ENCODE measurements around the gene CCPG1. TPM values are rescaled to one million over a fixed set of nuclear protein-coding genes. Genes with fewer than 3 reads are reported as not detected.

Gene CCPG1
- total and polyA plus RNA-seq, 2 donors (not counting 1 experiment from before 2014, with no cell fraction given), result 50.0 to 64.6 TPM

GRCh38 chr15:55344206-55344605 lies 64.0 kb downstream of the CCPG1 start:
- DNase-seq (ENCODE audit: low read depth in 2 of 2), result peak in 1 of 2 donors; percentile 43

GRCh38 chr15:55343168-55343567 lies 65.0 kb downstream of the CCPG1 start:
- peak in 1 of 2 donors; percentile 28 for DNase-seq (ENCODE audit: low read depth in 2 of 2)
- no peaks in the 10 kb centered on the region for H3K79me2 ChIP-seq (ENCODE audit: control insufficient read depth, insufficient read depth, low read length)
- no peaks in the 10 kb centered on the region for H3K27me3 ChIP-seq (ENCODE audit: control insufficient read depth, insufficient read depth, low read length)
- no peak overlapping the region for H3K4me2 ChIP-seq (ENCODE audit: extremely low read depth, insufficient read depth, low read length)
- peaks cover under 1% of the 10 kb centered on the region for H3K36me3 ChIP-seq (ENCODE audit: control insufficient read depth, insufficient read depth, low read length)
- H3K27ac ChIP-seq (ENCODE audit: insufficient read depth, low read length), result no peak overlapping the region
- no peak overlapping the region for H3K9ac ChIP-seq (ENCODE audit: insufficient read depth, low read length)
- H3K4me1 ChIP-seq (ENCODE audit: control insufficient read depth, extremely low read depth, insufficient read depth, low read length), result peaks cover 2% of the 10 kb centered on the region
- no peak overlapping the region for H3K4me3 ChIP-seq (replicated peaks in 1 of 4; ENCODE audit: control extremely low read depth in 1 of 4, insufficient read depth in 1 of 4, low read depth in 3 of 4, low read length in 4 of 4)
- H4K20me1 ChIP-seq (ENCODE audit: control insufficient read depth, extremely low read depth, insufficient read depth, low read length), result no peaks in the 10 kb centered on the region
- TF ChIP-seq CTCF (conservative IDR thresholded peaks at IDR 0.05 in 1 of 2, IDR thresholded peaks at IDR 0.05 in 1 of 2; ENCODE audit: low read depth in 1 of 2, low read length in 2 of 2), result no peak
- no peak for TF ChIP-seq EZH2 (IDR thresholded peaks at IDR 0.05; ENCODE audit: low read length, missing control alignments)
- no peak overlapping the region for H2AFZ ChIP-seq (ENCODE audit: low read length)
- H3K9me3 ChIP-seq (ENCODE audit: control insufficient read depth, insufficient read depth, low read depth, low read length), result no peaks in the 10 kb centered on the region

More at GRCh38 chr15:55344206-55344605, 64.0 kb downstream of the CCPG1 start:
- Histone ChIP-seq H3K9me3 (ENCODE audit: control insufficient read depth, insufficient read depth, low read depth, low read length) (no peaks in the 10 kb centered on the region), H3K79me2 (ENCODE audit: control insufficient read depth, insufficient read depth, low read length) (no peaks in the 10 kb centered on the region), H3K4me3 (replicated peaks in 1 of 4; ENCODE audit: control extremely low read depth in 1 of 4, insufficient read depth in 1 of 4, low read depth in 3 of 4, low read length in 4 of 4) (no peak overlapping the region), H3K9ac (ENCODE audit: insufficient read depth, low read length) (no peak overlapping the region), H4K20me1 (ENCODE audit: control insufficient read depth, extremely low read depth, insufficient read depth, low read length) (no peaks in the 10 kb centered on the region), H3K27ac (ENCODE audit: insufficient read depth, low read length) (no peak overlapping the region), H3K27me3 (ENCODE audit: control insufficient read depth, insufficient read depth, low read length) (no peaks in the 10 kb centered on the region), H3K36me3 (ENCODE audit: control insufficient read depth, insufficient read depth, low read length) (peaks cover 2% of the 10 kb centered on the region), H2AFZ (ENCODE audit: low read length) (no peak overlapping the region), H3K4me2 (ENCODE audit: extremely low read depth, insufficient read depth, low read length) (no peak overlapping the region), H3K4me1 (ENCODE audit: control insufficient read depth, extremely low read depth, insufficient read depth, low read length) (peaks cover 2% of the 10 kb centered on the region)
- no peak for TF ChIP-seq EZH2 (IDR thresholded peaks at IDR 0.05; ENCODE audit: low read length, missing control alignments)
- no peak for TF ChIP-seq CTCF (conservative IDR thresholded peaks at IDR 0.05 in 1 of 2, IDR thresholded peaks at IDR 0.05 in 1 of 2; ENCODE audit: low read depth in 1 of 2, low read length in 2 of 2)

- TF ChIP-seq CTCF (conservative IDR thresholded peaks at IDR 0.05 in 1 of 2, IDR thresholded peaks at IDR 0.05 in 1 of 2; ENCODE audit: low read depth in 1 of 2, low read length in 2 of 2) (no peak), EZH2 (IDR thresholded peaks at IDR 0.05; ENCODE audit: low read length, missing control alignments) (no peak)
- Histone ChIP-seq H3K4me2 (ENCODE audit: extremely low read depth, insufficient read depth, low read length) (peak overlapping the region; percentile 15), H3K4me1 (ENCODE audit: control insufficient read depth, extremely low read depth, insufficient read depth, low read length) (no peaks in the 10 kb centered on the region), H4K20me1 (ENCODE audit: control insufficient read depth, extremely low read depth, insufficient read depth, low read length) (no peaks in the 10 kb centered on the region), H3K27ac (ENCODE audit: insufficient read depth, low read length) (no peak overlapping the region), H3K4me3 (replicated peaks in 1 of 4; ENCODE audit: control extremely low read depth in 1 of 4, insufficient read depth in 1 of 4, low read depth in 3 of 4, low read length in 4 of 4) (no peak overlapping the region), H3K9me3 (ENCODE audit: control insufficient read depth, insufficient read depth, low read depth, low read length) (no peaks in the 10 kb centered on the region), H3K36me3 (ENCODE audit: control insufficient read depth, insufficient read depth, low read length) (no peaks in the 10 kb centered on the region), H2AFZ (ENCODE audit: low read length) (no peak overlapping the region), H3K9ac (ENCODE audit: insufficient read depth, low read length) (no peak overlapping the region), H3K79me2 (ENCODE audit: control insufficient read depth, insufficient read depth, low read length) (no peaks in the 10 kb centered on the region), H3K27me3 (ENCODE audit: control insufficient read depth, insufficient read depth, low read length) (no peaks in the 10 kb centered on the region)
- no peak for DNase-seq (ENCODE audit: low read depth in 2 of 2)
Measured at GRCh38 chr15:55337160-55337559, 71.0 kb downstream of the CCPG1 start.

All from fibroblast of lung (primary cell).